Left lung (tissue), 10 donors: Measurements from ENCODE around the gene CADM2. TPM values are rescaled to one million over a fixed set of nuclear protein-coding genes. Genes with fewer than 3 reads are reported as not detected.

ENCODE experiments used
- ATAC-seq: fragments of 200-7000 bp; cut with Tn5 transposase; one replicate; pipeline ENCODE4 v1.9.1; 2020; ENCODE audit warnings: moderate library complexity
- DNase-seq, 4 donors: peaks; one replicate each; pipeline ENCODE4 v3.0.0-alpha.2; 2013 to 2020
- H3K27ac ChIP-seq, 2 donors: fragments of 200-600 bp; sonication (generic) in 1 of 2; one replicate each; pipeline versions ENCODE4 v1.5.0 to v1.8.0; 2020 to 2021
- H3K27me3 ChIP-seq, 2 donors: fragments of 200-600 bp; sonication (generic) in 1 of 2; one replicate each; pipeline versions ENCODE4 v1.5.0 to v1.8.0; 2020 to 2021
- H3K36me3 ChIP-seq, 2 donors: fragments of 200-600 bp; sonication (generic) in 1 of 2; one replicate each; pipeline versions ENCODE4 v1.5.0 to v1.8.0; 2020 to 2021
- H3K4me1 ChIP-seq, 2 donors: fragments of 200-600 bp; one replicate each; pipeline ENCODE4 v1.8.0; 2021
- H3K4me3 ChIP-seq, 2 donors: fragments of 200-600 bp; sonication (generic) in 1 of 2; one replicate each; pipeline versions ENCODE4 v1.5.0 to v1.8.0; 2020 to 2021; ENCODE audit warnings: mild to moderate bottlenecking in 1 of 2
- H3K9me3 ChIP-seq, 2 donors: fragments of 200-600 bp; sonication (generic) in 1 of 2; one replicate each; pipeline versions ENCODE4 v1.5.0 to v1.8.0; 2020 to 2021
- intact Hi-C, 2 donors: fragments of 100-400 bp; cut with DNase I; formaldehyde crosslinking; loops; one replicate each; pipeline versions ENCODE4 v1.11.2 to v1.14.2; 2022
- polyA plus RNA-seq, 6 donors: library from polyadenylated mRNA; unstranded; fragments of 120-200 nt; gene quantifications; one replicate each; pipeline ENCODE4 v1.2.1, GENCODE V29; 2013; ENCODE audit not compliant: insufficient read length in 6 of 6
- total RNA-seq, 2 donors: library from RNA; stranded (reverse); fragmentation: NEBNext Ultra II Directional; extraction: Animal tissue kit (Norgen Biotek cat#: 25700); gene quantifications; one replicate each; pipeline ENCODE4 v1.2.1, GENCODE V29; 2021
- TF ChIP-seq, protein P1 (sequence below), 2 donors: fragments of 200-600 bp; sonication (generic) in 1 of 2; IDR thresholded peaks; one replicate each; pipeline versions ENCODE4 v1.5.0 to v1.8.0; 2021; ENCODE audit warnings: antibody characterized with exemption in 2 of 2
- donor health status: DM: no; HTN: yes; CAD: no.
- donor health status: DM: no; HTN: no; CAD: no.

The CADM2 gene
- total and polyA plus RNA-seq, 8 donors, result 0.16 to 2.3 (median 0.74) TPM

DNA sequence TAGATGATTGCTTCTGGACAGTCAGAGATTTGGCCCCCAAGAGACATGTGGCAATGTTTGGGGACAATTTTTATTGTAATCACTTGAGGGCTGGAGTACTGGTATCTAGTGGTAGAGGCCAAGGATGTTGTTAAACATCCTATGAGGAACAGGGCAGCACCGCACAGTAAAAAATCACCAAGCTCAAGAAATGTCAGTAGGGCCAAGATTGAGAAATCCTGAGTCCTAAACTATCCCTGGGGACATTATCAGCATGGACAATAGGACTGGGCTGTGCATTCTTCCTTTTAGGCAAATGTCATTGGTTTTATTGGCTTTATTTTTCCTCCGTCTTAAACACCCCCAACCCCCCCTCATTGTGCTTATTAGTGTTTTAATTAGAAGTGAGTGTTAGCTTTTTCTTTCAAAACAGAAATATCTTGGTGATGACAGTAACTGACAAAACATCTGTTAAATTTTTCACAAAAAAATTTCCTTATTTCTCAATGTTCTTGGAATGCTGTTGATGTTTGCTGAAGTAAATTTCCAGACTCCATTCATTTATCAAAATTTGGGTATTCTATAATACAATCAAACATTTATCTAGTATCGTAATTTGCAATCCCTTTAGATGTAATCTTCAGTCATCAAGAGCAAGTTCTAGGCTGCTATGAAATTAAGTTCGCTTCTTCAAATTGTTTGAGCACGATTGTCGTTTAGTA, 1087.8 kb downstream of the CADM2 start:
- DNase-seq (no peak), ATAC-seq (no peak)
- Histone ChIP-seq H3K27ac (no peak overlapping the region), H3K36me3 (no peaks in the 10 kb centered on the region), H3K9me3 (peaks cover 0 to 12% of the 10 kb centered on the region in 2 donors), H3K4me1 (no peaks in the 10 kb centered on the region), H3K27me3 (no peaks in the 10 kb centered on the region), H3K4me3 (no peak overlapping the region)
- TF ChIP-seq, protein P1, sequence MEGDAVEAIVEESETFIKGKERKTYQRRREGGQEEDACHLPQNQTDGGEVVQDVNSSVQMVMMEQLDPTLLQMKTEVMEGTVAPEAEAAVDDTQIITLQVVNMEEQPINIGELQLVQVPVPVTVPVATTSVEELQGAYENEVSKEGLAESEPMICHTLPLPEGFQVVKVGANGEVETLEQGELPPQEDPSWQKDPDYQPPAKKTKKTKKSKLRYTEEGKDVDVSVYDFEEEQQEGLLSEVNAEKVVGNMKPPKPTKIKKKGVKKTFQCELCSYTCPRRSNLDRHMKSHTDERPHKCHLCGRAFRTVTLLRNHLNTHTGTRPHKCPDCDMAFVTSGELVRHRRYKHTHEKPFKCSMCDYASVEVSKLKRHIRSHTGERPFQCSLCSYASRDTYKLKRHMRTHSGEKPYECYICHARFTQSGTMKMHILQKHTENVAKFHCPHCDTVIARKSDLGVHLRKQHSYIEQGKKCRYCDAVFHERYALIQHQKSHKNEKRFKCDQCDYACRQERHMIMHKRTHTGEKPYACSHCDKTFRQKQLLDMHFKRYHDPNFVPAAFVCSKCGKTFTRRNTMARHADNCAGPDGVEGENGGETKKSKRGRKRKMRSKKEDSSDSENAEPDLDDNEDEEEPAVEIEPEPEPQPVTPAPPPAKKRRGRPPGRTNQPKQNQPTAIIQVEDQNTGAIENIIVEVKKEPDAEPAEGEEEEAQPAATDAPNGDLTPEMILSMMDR (IDR thresholded peaks at IDR 0.05), result no peak
- intact Hi-C loops, result no loop called here

DNA sequence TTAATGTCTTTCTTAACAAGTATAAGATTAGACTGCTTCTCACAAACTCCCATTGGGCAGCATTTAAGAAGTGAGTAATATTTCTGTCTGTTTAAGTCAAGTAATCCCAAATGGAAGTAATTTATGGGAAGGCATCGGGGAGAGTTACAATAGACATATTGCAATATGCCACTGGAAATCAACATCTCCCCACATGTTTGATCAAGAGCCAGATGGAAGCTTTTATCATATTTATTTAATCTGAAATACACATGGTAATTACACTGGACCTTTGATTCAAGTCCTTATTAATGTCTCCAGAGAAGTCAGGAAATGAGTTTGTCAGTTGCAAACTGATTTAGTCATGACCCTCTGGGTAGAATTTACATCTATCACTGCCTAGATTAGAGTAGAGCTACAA, 1088.4 kb downstream of the CADM2 start:
- TF ChIP-seq, protein P1 (IDR thresholded peaks at IDR 0.05), result no peak
- Histone ChIP-seq H3K4me1 (no peaks in the 10 kb centered on the region), H3K36me3 (no peaks in the 10 kb centered on the region), H3K4me3 (no peak overlapping the region), H3K27ac (no peak overlapping the region), H3K27me3 (no peaks in the 10 kb centered on the region), H3K9me3 (peaks cover 0 to 12% of the 10 kb centered on the region in 2 donors)
- ATAC-seq (no peak), DNase-seq (no peak)
- intact Hi-C loops, result no loop called here

DNA sequence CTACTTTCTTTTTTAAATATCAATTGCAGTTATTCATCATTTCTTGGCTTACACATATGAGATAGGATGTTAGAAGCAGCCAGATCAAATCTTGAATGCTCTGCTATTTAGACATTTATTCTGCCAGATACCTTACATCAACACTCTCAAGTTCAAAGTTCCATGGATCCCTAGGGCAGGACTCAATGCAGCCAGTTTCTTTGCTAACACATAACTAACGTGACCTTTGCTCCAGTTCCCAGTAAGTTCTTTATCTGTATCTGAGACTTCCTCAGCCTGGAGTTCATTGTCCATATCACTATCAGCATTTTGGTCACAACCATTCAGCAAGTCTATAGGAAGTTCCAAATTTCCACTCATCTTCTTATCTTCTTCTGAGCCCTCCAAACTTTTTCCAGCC, 1092.3 kb downstream of the CADM2 start:
- no peak for DNase-seq
- intact Hi-C loops, result no loop called here
- no peaks in the 10 kb centered on the region for H3K27me3 ChIP-seq
- ATAC-seq, result no peak
- H3K36me3 ChIP-seq, result no peaks in the 10 kb centered on the region
- TF ChIP-seq, protein P1 (IDR thresholded peaks at IDR 0.05), result no peak
- H3K4me1 ChIP-seq, result no peaks in the 10 kb centered on the region
- H3K4me3 ChIP-seq, result no peak overlapping the region
- H3K9me3 ChIP-seq, result peaks cover 0 to 2% of the 10 kb centered on the region in 2 donors
- H3K27ac ChIP-seq, result no peak overlapping the region

DNA sequence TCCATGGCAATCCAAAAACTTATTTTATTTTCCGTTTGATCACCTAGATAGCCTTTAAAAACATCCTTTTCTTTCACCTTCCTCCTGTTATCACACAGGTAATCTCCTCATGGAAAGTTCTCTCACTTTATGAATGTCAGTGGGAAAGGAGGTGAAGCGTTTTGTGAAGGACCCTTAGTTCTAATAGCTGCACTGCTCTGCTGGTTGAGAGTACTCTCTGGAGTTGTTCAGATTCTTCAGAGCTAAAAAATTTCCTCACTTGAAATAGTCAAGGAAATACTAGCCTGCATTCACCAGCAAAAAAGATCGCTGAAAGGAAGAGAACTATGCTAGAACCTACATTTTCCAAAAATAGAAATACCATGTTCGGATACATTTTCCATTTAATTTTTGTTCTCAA, 1097.2 kb downstream of the CADM2 start:
- TF ChIP-seq, protein P1 (IDR thresholded peaks at IDR 0.05), result no peak
- no peaks in the 10 kb centered on the region for H3K27me3 ChIP-seq
- no peak overlapping the region for H3K4me3 ChIP-seq
- H3K4me1 ChIP-seq, result no peaks in the 10 kb centered on the region
- no peak overlapping the region for H3K27ac ChIP-seq
- ATAC-seq (peak; percentile 88), DNase-seq (no peak)
- H3K9me3 ChIP-seq, result no peaks in the 10 kb centered on the region
- intact Hi-C loops, result no loop called here
- H3K36me3 ChIP-seq, result no peaks in the 10 kb centered on the region

DNA sequence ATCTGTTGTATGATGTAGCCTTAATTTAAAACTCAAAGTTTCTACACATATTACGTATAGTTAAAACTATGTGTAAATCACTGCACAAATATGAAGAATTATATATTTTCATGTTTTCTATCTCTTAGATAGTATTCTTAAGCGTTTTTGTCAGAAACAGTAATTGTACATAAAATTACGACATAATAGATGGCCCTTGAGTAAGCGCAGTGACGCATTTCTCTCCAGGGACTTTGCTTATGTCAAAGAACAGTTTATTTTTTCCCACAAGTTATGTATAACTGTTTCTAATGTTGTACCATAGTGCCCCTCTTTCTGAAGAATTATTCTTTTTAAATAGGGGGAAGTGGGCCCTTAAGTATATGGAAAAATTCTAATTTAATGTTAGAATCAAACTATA, 1098.2 kb downstream of the CADM2 start:
- no peaks in the 10 kb centered on the region for H3K27me3 ChIP-seq
- ATAC-seq, result no peak
- no peaks in the 10 kb centered on the region for H3K36me3 ChIP-seq
- H3K4me1 ChIP-seq, result no peaks in the 10 kb centered on the region
- H3K4me3 ChIP-seq, result no peak overlapping the region
- no peak for DNase-seq
- H3K9me3 ChIP-seq, result no peaks in the 10 kb centered on the region
- TF ChIP-seq, protein P1 (IDR thresholded peaks at IDR 0.05), result no peak
- intact Hi-C loops, result no loop called here
- no peak overlapping the region for H3K27ac ChIP-seq
